ENCODE measurements around the gene PPP1R9B. TPM values are rescaled to one million over a fixed set of nuclear protein-coding genes. Genes with fewer than 3 reads are reported as not detected.
A peak's percentile ranks its signal among the peaks of the same experiment; 100 is the strongest.

The PPP1R9B gene
- total RNA-seq, 1 experiment from 2014 or later, result 21.7 TPM

- ChIA-PET CTCF (interaction anchor here (0.6 to 8.4 kb wide), 27 partner anchors 8 to 367 kb away, joined by 3 to 118 read pairs (median 7); partner anchors contain the start of genes COL1A1, ITGA3, PDK2 and PPP1R9B), POLR2A (interaction anchor here (1.1 kb wide), 1 partner anchor 46 kb away, joined by 3 read pairs; no protein-coding TSS in a partner anchor)
- Mint-ChIP-seq H3K4me1 (peaks cover 21% of the 10 kb centered on the region), H3K4me3 (no peak overlapping the region), H3K36me3 (no peaks in the 10 kb centered on the region), H3K27me3 (ENCODE audit: low read depth) (peaks cover 52% of the 10 kb centered on the region), H3K27ac (no peak overlapping the region), H3K9me3 (no peaks in the 10 kb centered on the region)
- TF ChIP-seq ETV6 (CRISPR knock-in tag; IDR thresholded peaks at IDR 0.05) (no peak), OVOL2 (CRISPR knock-in tag; IDR thresholded peaks at IDR 0.05; ENCODE audit: borderline replicate concordance) (no peak), ZNF138 (CRISPR knock-in tag; conservative IDR thresholded peaks at IDR 0.05) (no peak), CREB1 (CRISPR knock-in tag; IDR thresholded peaks at IDR 0.05) (no peak), USF2 (CRISPR knock-in tag; IDR thresholded peaks at IDR 0.05) (no peak), ERG (CRISPR knock-in tag; IDR thresholded peaks at IDR 0.05) (no peak), JUN (CRISPR knock-in tag; IDR thresholded peaks at IDR 0.05) (no peak), ZNF416 (CRISPR knock-in tag; IDR thresholded peaks at IDR 0.05) (no peak)
- DNase-seq (ENCODE audit: low spot score) (no peak), ATAC-seq (no peak)
Measured at GRCh38 chr17:50115756-50116155, 34.7 kb downstream of the PPP1R9B start.

DNA sequence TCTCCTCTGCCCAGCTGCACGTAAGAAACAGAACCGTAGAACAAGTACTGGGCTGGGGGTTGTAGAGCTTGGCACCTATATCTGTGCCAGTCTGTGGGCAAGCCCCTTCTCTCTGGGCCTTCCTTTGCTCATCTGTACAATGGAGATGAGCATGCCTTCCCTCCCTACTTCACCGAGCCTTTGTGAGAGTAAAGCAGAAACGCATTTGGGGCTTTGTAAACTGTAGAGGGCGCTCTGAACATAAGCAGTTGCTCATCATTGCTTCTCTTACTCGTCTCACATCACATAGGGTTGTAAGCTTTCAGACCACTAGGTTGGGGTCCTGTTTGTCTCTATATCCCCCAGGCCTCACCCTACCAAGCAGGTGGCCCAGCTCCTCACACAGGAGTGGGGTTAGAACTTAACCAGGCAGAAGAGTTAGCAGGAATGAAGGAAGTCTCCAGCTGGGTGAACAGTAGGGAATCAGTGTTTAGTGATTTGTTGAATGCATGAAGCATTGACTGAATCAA is 35.6 kb downstream of the PPP1R9B start:
- ChIA-PET POLR2A (interaction anchor here (1.1 to 1.3 kb wide), 2 partner anchors 21 to 46 kb away, joined by 3 read pairs; no protein-coding TSS in a partner anchor), CTCF (interaction anchor here (0.5 to 8.4 kb wide), 40 partner anchors 8 to 560 kb away, joined by 3 to 118 read pairs (median 5); partner anchors contain the start of genes COL1A1, ITGA3, PDK2 and SAMD14)
- Mint-ChIP-seq H3K36me3 (no peaks in the 10 kb centered on the region), H3K27me3 (ENCODE audit: low read depth) (peaks cover 44% of the 10 kb centered on the region), H3K9me3 (no peaks in the 10 kb centered on the region), H3K4me3 (peak overlapping the region; percentile 1; the same call in 1 of the 2 replicates), H3K27ac (no peak overlapping the region), H3K4me1 (peaks cover 21% of the 10 kb centered on the region)
- ATAC-seq, result peak; percentile 55
- peak; percentile 55 for DNase-seq (ENCODE audit: low spot score)
- 0 out of 2 replicates have a peak, but pooled peaks have one; percentile 25 for TF ChIP-seq ETV6 (CRISPR knock-in tag; IDR thresholded peaks at IDR 0.05)
- 0 out of 2 replicates have a peak, but pooled peaks have one; percentile 18 for TF ChIP-seq SP1 (CRISPR knock-in tag; conservative IDR thresholded peaks at IDR 0.05)
- TF ChIP-seq, protein P1, sequence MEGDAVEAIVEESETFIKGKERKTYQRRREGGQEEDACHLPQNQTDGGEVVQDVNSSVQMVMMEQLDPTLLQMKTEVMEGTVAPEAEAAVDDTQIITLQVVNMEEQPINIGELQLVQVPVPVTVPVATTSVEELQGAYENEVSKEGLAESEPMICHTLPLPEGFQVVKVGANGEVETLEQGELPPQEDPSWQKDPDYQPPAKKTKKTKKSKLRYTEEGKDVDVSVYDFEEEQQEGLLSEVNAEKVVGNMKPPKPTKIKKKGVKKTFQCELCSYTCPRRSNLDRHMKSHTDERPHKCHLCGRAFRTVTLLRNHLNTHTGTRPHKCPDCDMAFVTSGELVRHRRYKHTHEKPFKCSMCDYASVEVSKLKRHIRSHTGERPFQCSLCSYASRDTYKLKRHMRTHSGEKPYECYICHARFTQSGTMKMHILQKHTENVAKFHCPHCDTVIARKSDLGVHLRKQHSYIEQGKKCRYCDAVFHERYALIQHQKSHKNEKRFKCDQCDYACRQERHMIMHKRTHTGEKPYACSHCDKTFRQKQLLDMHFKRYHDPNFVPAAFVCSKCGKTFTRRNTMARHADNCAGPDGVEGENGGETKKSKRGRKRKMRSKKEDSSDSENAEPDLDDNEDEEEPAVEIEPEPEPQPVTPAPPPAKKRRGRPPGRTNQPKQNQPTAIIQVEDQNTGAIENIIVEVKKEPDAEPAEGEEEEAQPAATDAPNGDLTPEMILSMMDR (IDR thresholded peaks at IDR 0.05), result peak; percentile 40; the same call in 1 of the 2 replicates
- TF ChIP-seq PRRX2 (CRISPR knock-in tag; IDR thresholded peaks at IDR 0.05), result peak; percentile 71; the same call in 1 of the 2 replicates
- peak; percentile 31; the same call in 1 of the 2 replicates for TF ChIP-seq ZNF423 (CRISPR knock-in tag; IDR thresholded peaks at IDR 0.05)
- TF ChIP-seq CREB1 (CRISPR knock-in tag; IDR thresholded peaks at IDR 0.05), result no peak
- no peak for TF ChIP-seq USF2 (CRISPR knock-in tag; IDR thresholded peaks at IDR 0.05)

DNA sequence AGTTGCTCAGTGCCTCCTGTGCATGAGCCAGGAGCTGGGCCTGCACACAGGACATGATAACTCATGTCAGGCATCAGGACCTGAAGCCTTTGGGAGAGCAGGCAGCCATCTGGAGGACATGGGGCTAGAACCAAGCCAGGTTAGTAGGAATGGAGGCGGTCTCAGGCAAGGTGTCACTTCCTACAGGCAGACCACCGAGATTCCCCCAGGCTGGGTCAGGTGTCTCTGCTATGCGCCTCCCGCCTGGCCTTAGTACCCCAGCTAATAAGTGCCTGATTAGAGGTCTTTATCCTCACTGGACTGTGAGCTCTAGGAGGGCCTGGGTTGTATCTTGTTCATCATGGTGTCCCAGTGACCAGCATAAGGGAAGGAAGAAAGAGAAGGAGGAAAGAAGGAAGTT is 36.1 kb downstream of the PPP1R9B start:
- peaks cover 21% of the 10 kb centered on the region for H3K4me1 Mint-ChIP-seq
- no peak for DNase-seq (ENCODE audit: low spot score)
- TF ChIP-seq, protein P2, sequence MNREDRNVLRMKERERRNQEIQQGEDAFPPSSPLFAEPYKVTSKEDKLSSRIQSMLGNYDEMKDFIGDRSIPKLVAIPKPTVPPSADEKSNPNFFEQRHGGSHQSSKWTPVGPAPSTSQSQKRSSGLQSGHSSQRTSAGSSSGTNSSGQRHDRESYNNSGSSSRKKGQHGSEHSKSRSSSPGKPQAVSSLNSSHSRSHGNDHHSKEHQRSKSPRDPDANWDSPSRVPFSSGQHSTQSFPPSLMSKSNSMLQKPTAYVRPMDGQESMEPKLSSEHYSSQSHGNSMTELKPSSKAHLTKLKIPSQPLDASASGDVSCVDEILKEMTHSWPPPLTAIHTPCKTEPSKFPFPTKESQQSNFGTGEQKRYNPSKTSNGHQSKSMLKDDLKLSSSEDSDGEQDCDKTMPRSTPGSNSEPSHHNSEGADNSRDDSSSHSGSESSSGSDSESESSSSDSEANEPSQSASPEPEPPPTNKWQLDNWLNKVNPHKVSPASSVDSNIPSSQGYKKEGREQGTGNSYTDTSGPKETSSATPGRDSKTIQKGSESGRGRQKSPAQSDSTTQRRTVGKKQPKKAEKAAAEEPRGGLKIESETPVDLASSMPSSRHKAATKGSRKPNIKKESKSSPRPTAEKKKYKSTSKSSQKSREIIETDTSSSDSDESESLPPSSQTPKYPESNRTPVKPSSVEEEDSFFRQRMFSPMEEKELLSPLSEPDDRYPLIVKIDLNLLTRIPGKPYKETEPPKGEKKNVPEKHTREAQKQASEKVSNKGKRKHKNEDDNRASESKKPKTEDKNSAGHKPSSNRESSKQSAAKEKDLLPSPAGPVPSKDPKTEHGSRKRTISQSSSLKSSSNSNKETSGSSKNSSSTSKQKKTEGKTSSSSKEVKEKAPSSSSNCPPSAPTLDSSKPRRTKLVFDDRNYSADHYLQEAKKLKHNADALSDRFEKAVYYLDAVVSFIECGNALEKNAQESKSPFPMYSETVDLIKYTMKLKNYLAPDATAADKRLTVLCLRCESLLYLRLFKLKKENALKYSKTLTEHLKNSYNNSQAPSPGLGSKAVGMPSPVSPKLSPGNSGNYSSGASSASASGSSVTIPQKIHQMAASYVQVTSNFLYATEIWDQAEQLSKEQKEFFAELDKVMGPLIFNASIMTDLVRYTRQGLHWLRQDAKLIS (CRISPR knock-in tag; IDR thresholded peaks at IDR 0.05; ENCODE audit: borderline replicate concordance), result no peak
- TF ChIP-seq, protein P3, sequence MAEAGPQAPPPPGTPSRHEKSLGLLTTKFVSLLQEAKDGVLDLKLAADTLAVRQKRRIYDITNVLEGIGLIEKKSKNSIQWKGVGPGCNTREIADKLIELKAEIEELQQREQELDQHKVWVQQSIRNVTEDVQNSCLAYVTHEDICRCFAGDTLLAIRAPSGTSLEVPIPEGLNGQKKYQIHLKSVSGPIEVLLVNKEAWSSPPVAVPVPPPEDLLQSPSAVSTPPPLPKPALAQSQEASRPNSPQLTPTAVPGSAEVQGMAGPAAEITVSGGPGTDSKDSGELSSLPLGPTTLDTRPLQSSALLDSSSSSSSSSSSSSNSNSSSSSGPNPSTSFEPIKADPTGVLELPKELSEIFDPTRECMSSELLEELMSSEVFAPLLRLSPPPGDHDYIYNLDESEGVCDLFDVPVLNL (CRISPR knock-in tag; IDR thresholded peaks at IDR 0.05; ENCODE audit: borderline replicate concordance, low read depth), result no peak
- TF ChIP-seq SOX15 (CRISPR knock-in tag; IDR thresholded peaks at IDR 0.05), result no peak
- H3K27me3 Mint-ChIP-seq (ENCODE audit: low read depth), result peaks cover 39% of the 10 kb centered on the region
- no peak overlapping the region for H3K27ac Mint-ChIP-seq
- H3K9me3 Mint-ChIP-seq, result no peaks in the 10 kb centered on the region
- ChIA-PET CTCF (interaction anchor here (0.5 to 8.4 kb wide), 31 partner anchors 9 to 559 kb away, joined by 3 to 118 read pairs (median 5); partner anchors contain the start of genes COL1A1, PDK2, SAMD14 and TMEM92), POLR2A (interaction anchor here (1.3 kb wide), 1 partner anchor 20 kb away, joined by 3 read pairs; no protein-coding TSS in a partner anchor)
- no peak overlapping the region for H3K4me3 Mint-ChIP-seq
- no peaks in the 10 kb centered on the region for H3K36me3 Mint-ChIP-seq
- ATAC-seq, result no peak

Measured in WTC11 (cell line).